Upper lobe of left lung (tissue), 4 donors: ENCODE measurements around the gene NDUFAF8.

Source experiments
- CTCF ChIP-seq, 6 experiments: fragments of 450-650 bp in 4 of 6; fragments of 200-600 bp in 2 of 6; sonication (generic) in 2 of 6; IDR thresholded peaks; one replicate each; pipeline ENCODE4 v1.5.1; 2016 to 2019; ENCODE audit warnings: antibody characterized with exemption in 6 of 6
- POLR2A ChIP-seq, 4 donors: fragments of 450-650 bp; IDR thresholded peaks; one replicate each; pipeline ENCODE4 v1.5.1; 2016 to 2017; ENCODE audit warnings: antibody characterized with exemption in 4 of 4, mild to moderate bottlenecking in 2 of 4

- TF ChIP-seq POLR2A (IDR thresholded peaks at IDR 0.05) (no peak), CTCF (IDR thresholded peaks at IDR 0.05) (peak; percentile 77 to 92 (median 86))
Observed at GRCh38 chr17:81253358-81254131, 14.4 kb downstream of the NDUFAF8 start.
